GM19043 (cell line): ENCODE data around the gene AMPD3.

Experiments used
- ATAC-seq: cut with Tn5 transposase; IDR thresholded peaks from one replicate; pipeline ENCODE4 v1.9.1; 2021; ENCODE audit warnings: low read depth; ENCODE audit not compliant: unreplicated experiment

AMPD3 gene

GRCh38 chr11:10486161-10486840 lies 31.2 kb downstream of the AMPD3 start:
- no peak for ATAC-seq

- no peak for ATAC-seq
These were observed 32.1 kb downstream of the AMPD3 start for GRCh38 chr11:10487002-10487647.

DNA sequence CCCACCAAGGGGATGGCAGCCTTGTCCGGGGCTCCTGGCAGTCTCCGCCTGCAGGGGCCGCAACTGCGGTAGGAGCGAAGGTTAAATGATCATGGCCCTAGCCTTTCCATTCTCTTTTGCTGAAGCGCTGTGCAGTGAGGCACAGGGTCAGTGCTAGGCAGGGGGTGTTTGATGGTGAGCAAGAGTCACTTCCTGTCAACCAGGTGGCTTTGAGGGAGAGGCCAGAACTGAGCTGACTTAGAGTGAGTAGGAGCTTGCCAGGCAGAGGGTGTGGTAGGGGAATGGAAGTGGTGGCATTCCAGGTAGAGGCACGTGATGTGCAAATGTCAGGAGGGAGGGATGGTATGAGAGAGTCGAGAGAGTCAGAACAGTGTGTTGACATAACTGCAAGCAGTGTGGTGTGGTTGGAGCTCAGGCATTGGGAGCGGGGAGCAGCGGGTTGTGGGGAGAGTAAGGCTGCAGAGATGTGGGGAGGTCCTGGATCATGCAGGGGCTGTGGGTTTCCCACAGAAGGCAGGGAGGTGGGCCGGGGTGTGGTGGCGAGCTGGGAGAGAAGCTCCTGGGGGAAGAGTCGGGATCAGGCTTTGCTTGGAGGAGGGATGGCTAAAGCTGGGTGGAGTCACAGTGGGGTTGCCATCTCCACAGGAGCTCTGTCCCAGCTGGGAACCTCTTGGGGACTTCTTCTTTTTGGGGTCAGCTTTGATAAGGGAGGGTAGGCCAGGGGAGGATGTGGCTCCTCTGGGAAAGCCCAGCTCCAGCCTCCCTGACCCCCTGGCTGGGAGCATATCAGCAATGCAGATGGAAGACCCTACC lies 33.3 kb downstream of the AMPD3 start:
- no peak for ATAC-seq

DNA sequence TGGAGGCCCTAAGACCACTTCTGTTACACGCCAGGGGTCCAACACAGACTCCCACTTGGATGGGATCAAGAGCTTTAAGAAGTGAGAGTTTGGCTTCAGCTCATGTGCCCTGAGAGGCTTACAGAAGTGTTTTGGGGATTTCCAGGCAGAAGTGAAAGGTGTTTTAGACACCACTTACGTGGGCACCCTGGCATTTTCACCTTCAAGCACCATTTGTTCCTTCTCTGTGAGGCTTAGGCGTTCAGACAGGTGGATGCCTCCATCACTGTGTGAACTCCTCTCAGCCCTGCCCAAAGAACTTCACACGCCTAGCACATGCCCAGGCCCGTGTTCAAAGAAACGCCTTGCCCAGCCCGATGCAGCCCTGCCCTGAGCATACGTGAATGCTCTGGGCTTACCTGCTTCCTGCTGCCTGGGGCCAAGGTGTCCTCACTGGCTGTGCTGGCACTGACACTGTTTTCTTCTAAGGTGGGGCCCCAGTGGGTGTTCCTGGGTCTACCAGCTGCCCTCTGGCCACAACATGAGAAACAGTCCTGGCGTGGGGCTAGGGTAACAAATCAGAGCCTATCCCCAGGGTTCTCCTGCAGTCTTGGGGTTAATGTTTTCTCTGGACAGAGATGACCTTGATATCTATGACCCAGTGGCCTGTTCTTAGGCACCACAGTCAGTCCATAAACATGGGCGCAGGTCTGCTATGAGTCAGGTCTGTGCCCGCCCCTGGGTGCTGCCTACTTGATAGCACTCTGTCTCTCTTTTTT lies 34.0 kb downstream of the AMPD3 start:
- ATAC-seq, result no peak

DNA sequence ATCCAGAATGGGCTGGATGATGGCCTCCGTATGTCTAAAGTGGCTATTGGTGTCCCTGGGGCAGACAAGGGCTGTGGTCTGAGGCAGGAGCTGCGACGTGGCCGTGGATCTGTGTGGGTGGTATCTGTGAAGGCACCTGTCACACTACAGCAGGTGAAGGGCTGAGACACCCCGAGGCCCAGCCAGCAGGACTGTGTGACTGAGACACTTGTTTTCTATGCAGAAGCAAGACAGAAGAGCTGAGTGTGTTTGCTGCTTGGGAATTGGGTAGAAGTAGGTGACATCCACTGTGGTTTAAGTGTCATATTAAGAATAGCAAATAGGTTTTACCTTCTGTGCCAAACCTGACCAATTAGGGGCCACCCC lies 35.0 kb downstream of the AMPD3 start:
- no peak for ATAC-seq

DNA sequence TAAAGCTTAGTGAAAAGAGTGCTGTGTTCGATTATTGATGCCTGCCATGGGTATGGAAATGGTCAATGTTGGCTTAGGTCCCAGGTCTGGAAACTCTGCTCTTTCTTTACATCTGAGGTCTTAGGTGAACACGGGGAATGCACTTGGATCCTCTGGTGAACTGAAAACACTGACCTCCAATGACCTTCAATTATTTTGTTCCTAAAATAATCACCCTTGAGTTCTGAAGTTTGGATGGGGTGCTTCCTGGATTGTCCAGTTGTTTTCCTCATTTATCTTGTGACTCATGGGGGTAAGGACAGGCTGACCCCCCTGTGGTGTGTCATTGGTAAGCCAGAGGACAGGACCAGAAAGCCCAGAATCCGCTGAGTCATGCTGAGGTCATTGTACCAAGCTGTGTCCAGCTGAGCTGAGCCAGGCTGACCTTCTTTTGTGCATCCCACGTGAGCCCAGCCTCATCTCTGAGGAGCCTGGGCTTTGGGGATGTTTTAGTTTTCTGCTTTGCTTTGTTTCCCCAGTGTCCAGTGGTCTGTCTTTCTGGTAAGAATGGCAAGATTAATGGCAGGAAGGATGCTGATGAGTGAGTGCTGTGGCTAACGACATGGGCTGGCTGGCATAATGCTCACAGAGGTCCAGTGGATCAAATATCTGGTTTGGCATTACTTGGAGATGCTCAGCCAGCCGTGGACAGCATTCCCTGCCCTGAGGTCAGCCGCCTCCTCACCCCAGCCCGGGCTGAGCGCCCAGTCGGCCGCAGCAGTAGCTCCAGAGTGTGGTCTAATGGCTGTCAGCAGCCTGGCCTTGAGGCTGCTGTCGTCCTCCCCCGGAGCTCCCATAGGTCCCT lies 35.6 kb downstream of the AMPD3 start:
- ATAC-seq, result no peak

GRCh38 chr11:10492084-10492483 lies 37.0 kb downstream of the AMPD3 start:
- no peak for ATAC-seq

DNA sequence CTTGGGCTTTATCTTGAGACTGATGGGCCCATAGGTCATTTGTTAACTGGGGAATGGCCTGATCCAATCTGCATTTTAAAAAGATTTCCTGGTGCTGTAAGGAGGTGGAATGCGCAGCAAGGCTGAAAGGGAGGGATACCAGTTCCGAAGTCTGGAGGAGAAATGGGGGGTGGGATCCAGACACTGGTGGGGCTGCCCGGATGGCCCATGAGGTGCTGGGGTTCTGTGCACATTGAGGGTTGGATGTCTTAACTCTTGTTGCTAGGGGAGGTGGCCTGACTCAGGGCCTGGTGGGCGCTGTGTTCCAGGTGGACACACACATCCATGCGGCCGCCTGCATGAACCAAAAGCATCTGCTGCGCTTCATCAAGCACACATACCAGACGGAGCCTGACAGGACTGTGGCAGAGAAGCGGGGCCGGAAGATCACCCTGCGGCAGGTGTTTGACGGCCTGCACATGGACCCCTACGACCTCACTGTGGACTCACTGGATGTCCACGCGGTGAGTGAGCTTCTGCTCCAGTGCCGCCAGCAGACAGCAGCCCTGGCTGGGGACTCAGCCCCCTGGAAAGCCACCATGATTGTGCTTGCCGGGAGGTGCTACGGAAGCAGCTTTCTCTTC lies 38.1 kb downstream of the AMPD3 start:
- no peak for ATAC-seq

DNA sequence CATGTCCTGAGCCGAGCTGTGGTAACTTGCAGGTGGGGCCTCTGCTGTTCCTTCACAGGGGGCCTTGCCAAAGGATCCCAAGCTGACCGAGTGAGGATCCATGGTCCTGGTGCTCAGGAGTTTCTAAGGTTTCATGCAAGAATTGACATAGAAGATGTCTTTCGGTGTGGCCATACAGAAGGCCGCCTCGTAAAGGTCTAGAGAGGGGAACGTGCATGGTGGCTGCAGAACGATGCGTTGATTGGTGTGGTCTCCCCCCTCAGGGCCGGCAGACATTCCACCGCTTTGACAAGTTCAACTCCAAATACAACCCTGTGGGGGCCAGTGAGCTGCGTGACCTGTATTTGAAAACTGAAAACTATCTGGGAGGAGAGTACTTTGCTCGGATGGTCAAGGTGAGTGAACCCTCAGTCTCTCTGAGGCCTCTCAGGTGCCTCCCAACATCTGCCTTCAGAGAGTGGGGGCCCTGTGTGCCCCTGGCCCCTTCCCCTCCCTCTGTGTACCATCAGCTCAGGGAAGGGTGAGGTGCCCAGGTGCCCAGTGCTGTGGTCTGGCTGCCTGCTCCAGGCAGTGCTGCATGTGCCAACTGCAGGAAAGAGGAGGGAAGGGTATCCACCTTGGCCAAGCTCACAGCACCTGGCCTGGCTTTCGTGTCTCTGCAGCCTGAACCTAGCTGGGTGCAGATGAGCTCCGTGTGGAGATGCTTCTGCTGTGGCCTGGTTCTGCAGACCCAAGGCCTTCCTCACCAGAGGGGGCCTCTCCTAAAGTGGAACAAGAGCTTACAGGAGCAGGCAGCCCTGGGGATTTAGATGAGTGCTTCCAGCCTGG lies 39.8 kb downstream of the AMPD3 start:
- no peak for ATAC-seq

- ATAC-seq, result no peak
These were observed 40.4 kb downstream of the AMPD3 start for GRCh38 chr11:10495464-10495786.

DNA sequence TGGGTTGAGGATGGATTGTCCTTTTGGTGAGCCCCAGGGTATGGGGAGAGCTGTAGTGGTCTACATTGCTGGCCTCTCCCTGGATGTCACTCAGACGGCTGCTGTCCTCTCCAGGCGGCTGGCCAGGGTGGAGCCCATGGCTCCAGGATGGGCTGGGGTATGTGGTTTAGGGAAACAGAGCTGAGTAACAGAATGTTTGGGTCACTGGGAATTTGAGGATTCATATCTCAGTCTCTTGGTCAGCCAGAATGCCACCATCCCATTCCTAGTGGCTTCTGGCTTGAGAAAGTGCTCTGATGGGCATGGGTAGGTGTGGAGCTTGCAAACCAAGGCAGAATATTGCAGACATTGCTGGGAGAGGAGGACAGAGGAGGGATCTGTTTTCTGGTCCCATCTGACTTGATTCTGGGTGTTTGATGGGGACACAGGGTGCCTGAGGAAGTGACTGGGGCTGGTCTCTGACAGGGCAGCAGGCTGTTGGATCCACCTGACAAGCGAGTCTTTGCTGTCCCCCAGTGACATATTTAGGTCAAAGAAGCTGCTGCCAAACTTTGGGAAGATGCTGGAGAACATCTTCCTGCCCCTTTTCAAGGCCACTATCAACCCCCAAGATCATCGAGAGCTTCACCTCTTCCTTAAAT lies 41.4 kb downstream of the AMPD3 start:
- ATAC-seq, result no peak

DNA sequence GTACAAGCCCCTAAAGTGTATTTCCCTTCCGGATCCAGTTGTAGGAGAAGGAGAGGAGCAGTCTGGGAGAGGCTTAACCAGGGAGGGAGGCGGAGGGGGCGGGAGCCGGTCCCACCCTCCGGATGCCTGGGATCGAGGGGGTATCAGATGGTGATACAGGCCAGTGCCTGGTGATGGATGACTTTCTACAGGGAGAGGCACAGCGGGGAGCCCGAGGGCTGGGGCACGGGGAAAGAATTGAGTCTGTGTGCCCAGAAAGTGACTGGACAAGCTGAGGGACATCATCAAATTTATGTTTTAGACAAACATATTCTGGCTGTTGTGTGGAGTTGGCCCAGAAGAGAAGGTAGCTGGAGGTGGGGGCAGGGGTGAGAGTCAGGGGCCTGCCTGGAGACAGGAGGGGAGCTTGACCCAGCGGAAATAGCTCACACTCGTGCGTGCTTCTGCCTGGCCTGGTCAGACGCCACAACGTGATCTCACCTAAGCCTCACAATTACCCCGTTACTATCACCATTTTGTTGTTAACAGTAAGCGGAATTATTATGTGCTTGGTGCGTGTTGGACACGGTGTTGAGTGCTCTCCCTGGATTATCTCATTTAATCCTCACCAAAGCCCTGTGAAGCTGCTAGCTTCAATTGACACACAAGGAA lies 42.4 kb downstream of the AMPD3 start:
- ATAC-seq, result no peak

DNA sequence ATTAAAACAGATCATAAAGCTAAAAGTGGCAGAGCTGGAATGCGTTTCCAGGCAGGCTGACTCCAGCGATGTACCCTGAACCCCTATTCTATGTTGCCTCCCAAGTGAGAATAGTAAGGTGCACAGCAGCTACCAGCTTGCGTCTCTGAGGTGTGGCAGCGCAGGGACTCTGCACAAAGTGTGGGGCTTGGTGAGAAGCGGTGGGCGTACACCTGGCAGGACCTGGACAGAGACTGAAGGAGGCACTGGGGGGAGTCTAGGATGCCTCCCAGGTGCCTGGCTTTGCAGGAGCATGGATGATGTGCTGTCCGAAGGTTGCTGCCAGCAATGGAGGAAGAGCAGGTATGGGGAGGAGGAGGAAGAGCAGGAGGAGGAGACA lies 42.9 kb downstream of the AMPD3 start:
- ATAC-seq, result no peak

DNA sequence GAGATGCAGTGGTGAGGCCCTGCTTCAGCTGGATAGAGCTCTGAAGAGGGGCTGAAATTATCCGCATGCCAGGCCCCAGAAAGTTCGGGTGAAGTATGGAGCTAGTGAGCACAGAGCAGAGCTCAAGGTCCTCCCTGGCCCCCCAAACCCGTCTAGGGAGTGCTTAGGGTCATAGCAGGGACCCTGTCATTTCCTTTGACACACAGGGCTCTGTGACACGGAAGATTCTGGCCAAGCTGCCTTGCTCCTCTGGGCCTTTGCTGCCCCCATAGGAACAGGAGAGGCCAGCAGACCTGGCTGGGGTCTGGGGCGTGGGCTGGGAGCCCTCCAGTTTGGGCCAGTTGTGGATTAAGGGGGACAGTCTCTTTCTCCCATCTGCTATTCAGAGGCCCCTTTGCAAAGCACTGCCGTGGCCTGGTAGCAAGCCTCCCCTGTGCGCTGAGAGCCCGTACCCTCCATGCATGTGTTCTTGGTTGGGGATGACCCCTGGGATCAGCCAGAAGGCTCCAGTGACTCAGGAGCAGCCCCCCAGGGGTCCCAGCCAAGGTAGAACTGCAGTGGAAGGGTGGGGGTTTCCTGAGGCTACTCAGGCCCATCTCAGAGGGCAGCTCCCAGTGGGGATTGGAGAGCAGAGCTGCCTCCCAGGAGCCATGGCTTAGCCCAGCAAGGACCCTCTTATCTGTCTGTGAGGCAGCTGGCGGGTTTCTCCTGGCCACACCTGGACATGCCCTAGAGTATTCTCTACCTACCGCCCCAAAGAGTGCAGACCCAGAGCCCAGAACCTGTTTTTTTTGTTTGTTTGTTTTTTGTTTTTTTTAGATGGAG lies 43.6 kb downstream of the AMPD3 start:
- no peak for ATAC-seq

- ATAC-seq, result no peak
These were observed 44.4 kb downstream of the AMPD3 start for GRCh38 chr11:10499452-10499851.

- no peak for ATAC-seq
These were observed 45.0 kb downstream of the AMPD3 start for GRCh38 chr11:10499874-10500601.
